Embryonic facial prominence (tissue), 1 donor: ENCODE results near the gene RRP9.
"Not testable (repeated sequence)": the region's sequence is repeated elsewhere in the genome, so short reads cannot be mapped to it uniquely, and the experiment has no call there.

ENCODE experiments used
- DNase-seq: peaks from one replicate; pipeline ENCODE4 v3.0.0-alpha.2; 2016; ENCODE audit errors: extremely low spot score

RRP9 gene

DNA sequence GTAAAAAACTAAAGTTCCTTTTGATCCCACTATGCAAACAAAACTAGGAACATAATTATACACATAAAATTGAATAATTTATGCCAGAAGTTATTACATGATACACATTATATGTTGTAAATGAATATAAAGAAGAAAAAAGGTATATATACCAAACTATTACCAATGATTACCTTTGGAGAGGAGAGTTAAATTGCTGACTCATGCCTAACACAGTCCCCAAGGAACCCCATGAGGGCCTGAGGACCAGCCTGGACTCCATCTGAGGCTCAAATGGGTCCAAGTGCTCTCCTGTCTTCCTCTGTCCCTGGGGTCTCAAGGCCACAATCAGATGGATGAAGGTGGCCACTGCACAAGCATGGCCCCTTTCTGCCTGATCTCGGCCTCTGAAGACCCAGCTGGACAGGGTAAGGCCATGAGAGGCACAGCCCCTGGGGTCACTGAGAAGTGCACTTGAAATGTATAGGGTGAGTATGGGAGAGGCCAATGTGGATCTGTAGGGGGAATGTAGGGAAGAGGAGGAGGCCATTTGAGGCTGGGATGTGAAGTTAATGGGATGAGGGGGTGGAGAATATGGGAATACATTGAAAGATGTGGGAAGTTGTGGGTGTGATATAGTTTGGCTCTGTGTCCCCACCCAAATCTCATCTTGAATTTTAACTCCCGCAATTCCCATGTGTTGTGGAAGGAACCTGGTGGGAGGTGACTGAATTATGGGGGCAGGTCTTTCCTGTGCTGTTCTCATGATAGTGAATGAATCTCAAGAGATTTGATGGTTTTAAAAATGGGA, 37.5 kb downstream of the RRP9 start:
- DNase-seq, result no peak

DNA sequence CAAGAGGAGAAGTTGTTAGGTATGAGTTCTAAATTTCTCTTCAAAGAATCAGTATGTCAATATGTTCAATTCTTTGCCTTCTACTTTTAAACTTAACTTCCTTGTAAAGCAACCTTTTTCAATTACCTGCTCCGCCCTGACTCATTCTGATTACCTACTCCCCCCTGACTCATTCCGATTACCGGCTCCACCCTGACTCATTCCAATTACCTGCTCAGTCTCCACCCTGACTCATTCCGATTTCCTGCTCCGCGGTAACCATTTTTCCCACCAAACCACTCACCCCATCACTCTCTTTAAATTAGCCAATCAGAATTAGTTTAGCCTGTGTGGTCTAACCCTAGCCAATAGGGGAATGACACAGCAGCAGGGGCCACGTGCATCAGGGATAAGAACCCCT, 39.3 kb downstream of the RRP9 start:
- DNase-seq, result not testable (repeated sequence)

DNA sequence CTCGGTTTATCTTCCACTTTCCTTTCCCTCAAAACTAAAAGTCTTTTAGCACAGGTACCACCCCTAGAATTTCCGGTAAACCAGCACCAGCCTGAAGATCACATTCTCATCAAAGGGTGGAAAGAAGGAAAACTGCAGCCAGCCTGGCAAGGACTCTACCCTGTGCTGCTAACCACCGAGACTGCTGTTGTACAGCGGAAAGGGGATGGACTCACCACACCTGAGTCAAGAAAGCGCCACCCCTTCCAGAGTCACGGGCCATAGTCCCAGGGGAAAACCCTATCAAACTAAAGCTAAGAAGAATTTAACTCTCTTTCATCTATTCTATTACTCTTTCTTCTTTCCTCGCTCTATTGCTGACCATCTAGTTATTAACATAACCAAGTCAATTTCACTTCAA, 41.7 kb downstream of the RRP9 start:
- not testable (repeated sequence) for DNase-seq

DNA sequence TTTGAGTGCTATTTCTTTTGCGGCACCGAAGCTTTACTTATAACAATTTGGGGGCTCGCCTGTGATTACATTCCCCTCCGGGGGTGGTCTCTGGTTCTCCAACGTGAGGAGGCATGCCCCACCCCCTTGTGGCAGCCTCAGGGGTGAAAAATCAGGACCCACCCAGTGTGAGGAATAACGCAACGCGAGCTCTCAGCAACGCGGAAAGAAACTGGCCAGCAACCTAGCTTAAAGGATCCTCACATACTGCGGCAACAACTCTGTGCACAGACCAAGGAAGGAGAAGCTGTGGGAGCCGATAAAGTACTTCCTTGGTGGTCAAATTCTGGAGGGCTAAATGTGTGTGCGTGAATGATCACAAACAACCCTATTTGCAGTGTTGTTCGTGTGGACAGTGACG, 44.3 kb downstream of the RRP9 start:
- no peak for DNase-seq

DNA sequence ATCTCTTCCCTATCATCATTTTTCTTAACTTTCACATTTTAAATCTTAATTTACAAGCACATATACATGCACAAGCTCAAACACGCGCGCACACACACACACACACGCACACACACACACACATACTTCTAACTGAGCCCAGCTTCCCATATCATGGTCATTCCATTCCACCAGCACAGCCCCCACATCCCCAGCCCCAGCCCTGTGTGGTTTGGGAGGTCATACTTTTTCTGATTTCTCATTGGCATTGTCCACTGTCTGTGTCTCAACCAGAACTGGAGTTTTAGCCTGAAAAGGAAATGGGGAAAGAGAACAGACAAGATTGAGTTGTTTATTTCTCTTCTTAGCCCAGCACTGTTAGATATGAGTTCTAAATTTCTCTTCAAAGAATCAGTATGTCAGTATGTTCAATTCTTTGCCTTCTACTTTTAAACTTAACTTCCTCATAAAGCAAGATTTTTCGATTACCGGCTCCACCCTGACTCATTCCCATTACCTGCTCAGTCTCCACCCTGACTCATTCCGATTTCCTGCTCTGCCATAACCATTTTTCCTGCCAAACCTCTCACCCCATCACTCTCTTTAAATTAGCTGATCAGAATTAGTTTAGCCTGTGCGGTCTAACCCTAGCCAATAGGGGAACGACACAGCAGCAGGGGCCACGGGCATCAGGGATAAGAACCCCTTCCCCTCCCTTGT, 44.9 kb downstream of the RRP9 start:
- DNase-seq, result no peak

DNA sequence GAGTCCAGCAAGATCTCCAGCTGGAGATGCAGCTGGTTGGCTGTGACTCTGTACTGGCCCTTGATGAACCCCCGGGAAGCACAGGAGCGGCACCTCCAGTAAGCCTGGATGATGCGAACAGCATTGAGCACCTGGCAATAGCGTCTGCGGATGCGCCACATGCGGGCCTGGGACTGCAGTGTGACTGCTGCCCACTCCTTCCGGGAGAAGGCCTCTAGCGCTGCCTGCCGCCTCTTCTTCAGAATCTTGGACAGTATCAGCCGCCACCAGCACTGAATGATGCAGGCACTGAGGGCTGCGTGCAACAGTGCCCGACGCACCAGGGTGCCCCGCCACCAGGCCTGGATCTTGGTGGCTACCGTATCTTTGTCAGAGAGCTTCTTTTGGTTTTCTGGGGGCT, 46.8 kb downstream of the RRP9 start:
- DNase-seq, result no peak

DNA sequence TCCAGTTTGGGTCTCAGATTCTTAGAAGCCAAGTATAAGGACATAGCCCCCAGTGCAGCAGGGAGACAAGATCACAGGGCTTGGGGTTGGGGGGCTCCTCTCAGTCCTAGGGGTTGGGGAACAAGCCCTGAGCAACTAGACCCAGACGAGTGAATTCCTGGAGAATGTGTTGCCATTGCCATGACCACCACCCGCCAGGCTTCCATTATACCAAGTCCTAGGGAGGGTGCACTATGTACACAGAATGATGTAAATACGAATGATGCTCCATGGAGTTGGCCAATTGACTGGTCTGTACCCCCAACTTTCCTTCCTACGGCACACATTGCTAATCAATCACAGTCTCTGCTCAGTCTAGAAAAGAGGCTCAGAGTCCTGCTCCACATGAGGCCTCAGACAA, 47.3 kb downstream of the RRP9 start:
- no peak for DNase-seq

DNA sequence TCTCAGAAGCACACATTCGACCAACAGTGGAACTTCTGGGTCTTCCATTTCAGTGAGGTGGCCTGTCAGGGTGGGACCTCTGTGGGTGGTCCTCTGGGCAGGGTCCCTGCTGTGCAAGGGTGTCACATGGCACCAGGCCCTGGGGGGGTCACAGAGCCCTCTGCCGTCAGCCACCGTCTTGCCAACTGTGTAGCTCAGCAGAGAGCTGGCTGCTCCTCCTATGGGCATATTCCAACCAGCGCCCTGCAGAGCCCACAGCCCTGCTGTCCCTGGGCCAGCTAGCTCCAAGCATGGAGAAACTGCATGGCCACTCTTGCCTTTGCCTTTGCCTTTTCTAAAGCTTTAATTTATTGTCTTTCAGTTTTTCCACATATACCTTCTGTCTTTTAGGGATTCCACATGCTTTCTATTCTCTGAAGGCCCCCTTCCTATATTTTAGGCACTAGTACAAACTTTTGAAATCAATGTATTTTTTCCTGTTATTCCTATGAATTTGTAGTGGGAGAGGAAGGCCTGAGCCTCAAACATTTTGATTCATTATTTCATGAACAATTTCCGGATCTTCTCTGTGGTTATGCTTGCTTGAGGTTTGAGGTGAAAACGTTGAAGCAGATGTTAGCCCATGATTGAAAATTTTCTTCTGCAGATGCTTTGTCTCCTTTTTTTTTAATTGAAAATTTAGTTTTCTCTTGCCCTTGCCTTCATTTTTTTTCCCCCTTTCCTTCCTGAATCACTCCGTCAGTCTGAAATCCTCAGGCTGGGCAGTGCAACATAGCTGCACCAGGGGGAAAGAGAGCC, 50.3 kb downstream of the RRP9 start:
- DNase-seq, result no peak

DNA sequence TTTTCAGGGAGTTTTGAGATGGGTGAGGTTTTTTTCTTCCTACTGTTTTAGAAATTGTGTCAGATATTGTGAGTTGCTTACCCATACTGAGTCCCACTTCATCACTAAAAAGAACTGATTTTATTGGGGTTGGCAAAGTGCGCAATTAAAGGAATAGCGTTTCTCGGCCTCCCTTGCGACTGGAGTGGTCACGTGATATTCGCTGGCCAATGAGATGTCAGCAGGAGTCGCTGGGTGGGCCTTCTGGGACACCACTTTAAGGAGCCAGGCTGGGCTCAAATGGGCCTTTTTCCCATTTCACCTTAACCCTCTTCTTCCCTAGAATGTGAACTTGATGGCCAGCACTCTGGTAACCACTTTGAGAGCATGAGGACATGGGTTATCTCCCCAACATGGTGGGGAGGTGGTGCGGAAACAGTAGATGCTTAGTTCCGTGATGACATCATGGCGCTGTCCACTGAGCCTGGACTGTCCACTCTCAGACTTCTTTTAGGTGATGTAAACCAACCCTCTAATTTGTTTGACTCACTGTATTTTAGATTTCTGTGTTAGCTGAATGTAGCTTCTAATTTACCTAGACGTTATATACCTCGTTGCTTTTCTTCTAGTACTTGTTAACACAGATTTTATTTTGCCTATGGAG, 53.1 kb downstream of the RRP9 start:
- DNase-seq, result no peak

DNA sequence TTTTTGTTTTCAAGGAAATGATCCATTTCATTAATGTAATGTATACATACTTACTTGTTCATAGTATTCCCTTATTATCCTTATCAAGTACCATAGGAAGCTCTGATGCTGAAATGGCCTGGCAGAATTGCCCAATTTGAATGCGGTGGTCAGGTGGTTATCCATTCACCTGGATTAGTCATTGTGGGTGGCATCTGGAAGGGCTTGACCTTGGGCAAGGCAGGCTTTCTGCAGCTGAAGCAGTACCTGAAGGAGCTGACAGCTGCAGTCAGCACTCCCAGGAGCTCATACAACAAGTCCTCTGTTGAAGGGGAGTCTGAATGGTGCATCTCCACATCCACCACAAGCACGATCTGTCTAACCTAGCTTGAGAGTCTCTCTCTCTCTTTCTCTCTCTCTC, 54.1 kb downstream of the RRP9 start:
- DNase-seq, result no peak

DNA sequence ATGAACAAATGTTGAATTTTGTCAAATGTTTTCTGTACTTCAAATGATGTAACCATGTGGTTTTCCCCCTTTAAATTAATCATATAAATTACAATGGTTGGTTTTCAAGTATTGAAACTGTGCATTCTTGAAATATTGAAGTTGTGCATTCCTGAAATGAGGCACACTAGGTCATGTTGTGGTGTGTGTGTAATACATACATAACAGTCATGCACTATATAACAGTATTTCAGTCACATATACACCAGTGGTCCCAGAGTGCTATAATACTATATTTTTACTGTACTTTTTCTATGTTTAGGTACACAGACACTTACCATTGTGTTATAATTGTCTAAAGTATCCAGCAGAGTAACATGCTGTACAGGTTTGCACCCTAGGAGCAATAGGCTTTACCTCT, 55.3 kb downstream of the RRP9 start:
- DNase-seq, result no peak
